Esophagus squamous epithelium (tissue), 5 donors: ENCODE data around the gene LYSET. TPM values are rescaled to one million over a fixed set of nuclear protein-coding genes. Genes with fewer than 3 reads are reported as not detected.
"Not testable (repeated sequence)": the region's sequence is repeated elsewhere in the genome, so short reads cannot be mapped to it uniquely, and the experiment has no call there.

Experiments
- DNase-seq: peaks from one replicate; lab custom pipeline; 2025; lab: John Stamatoyannopoulos, UW
- H3K27ac ChIP-seq, 4 donors: fragments of 200-600 bp; sonication (generic); one replicate each; pipeline ENCODE4 v1.5.1; 2016 to 2019; ENCODE audit warnings: mild to moderate bottlenecking in 1 of 4
- H3K27me3 ChIP-seq, 4 donors: fragments of 200-600 bp; sonication (generic); 1 replicate in 3 of 4; 2 replicates in 1 of 4; pipeline versions ENCODE4 v1.5.1 to v1.6.0; 2017 to 2021; ENCODE audit warnings: antibody characterized with exemption in 1 of 4
- H3K36me3 ChIP-seq, 3 donors: fragments of 200-600 bp; sonication (generic); one replicate each; pipeline ENCODE4 v1.5.1; 2016 to 2019
- H3K4me1 ChIP-seq, 3 donors: fragments of 200-600 bp; sonication (generic); one replicate each; pipeline ENCODE4 v1.5.1; 2017 to 2019
- H3K4me3 ChIP-seq, 4 donors: fragments of 200-600 bp; sonication (generic); 1 replicate in 3 of 4; 2 replicates in 1 of 4; pipeline ENCODE4 v1.5.1; 2016 to 2019; ENCODE audit warnings: mild to moderate bottlenecking in 2 of 4, moderate library complexity in 1 of 4
- H3K9me3 ChIP-seq, 3 donors: fragments of 200-600 bp; sonication (generic); one replicate each; pipeline ENCODE4 v1.5.1; 2016 to 2019
- CTCF ChIP-seq, 6 experiments: fragments of 450-650 bp in 4 of 6; fragments of 200-600 bp in 2 of 6; sonication (generic) in 2 of 6; IDR thresholded peaks; one replicate each; pipeline ENCODE4 v1.5.1; 2016 to 2019; ENCODE audit warnings: antibody characterized with exemption in 6 of 6, mild to moderate bottlenecking in 4 of 6, moderate library complexity in 4 of 6
- POLR2A ChIP-seq, 4 donors: fragments of 450-650 bp; IDR thresholded peaks; one replicate each; pipeline ENCODE4 v1.6.1; 2017; ENCODE audit warnings: antibody characterized with exemption in 4 of 4, mild to moderate bottlenecking in 4 of 4, moderate library complexity in 3 of 4
- WGBS, 2 donors: methylation state at CpG; one replicate each; pipeline ENCODE4 v1.1.5; 2018; 5-methylcytosine and 5-hydroxymethylcytosine counted together
- intact Hi-C: fragments of 100-400 bp; cut with DNase I; formaldehyde crosslinking; loops from one replicate; pipeline ENCODE4 v1.15.0; 2022
- total RNA-seq, 4 donors: library from RNA; depleted of rRNA; stranded (reverse); fragments of >200 nt; gene quantifications; one replicate each; pipeline ENCODE4 v1.1.0, GENCODE V29; 2016
- donor health status: DM: yes; HTN: yes; CAD: no.

Gene LYSET
- total RNA-seq, 4 donors from 2014 or later, result 1.4 to 6.5 (median 4.7) TPM

GRCh38 chr14:93163564-93163963, 21.6 kb upstream of the LYSET start:
- Histone ChIP-seq H3K27me3 (no peaks in the 10 kb centered on the region), H3K4me3 (no peak overlapping the region), H3K4me1 (no peaks in the 10 kb centered on the region), H3K9me3 (no peaks in the 10 kb centered on the region), H3K27ac (no peak overlapping the region), H3K36me3 (no peaks in the 10 kb centered on the region)
- no peak for DNase-seq
- TF ChIP-seq POLR2A (IDR thresholded peaks at IDR 0.05), result no peak
- no peak for TF ChIP-seq CTCF (IDR thresholded peaks at IDR 0.05)
- WGBS, 2 donors, result 60 to 64% methylated on average over 5 of the region's 5 CpGs
- intact Hi-C loops, result no loop called here

GRCh38 chr14:93165271-93166265, 19.5 kb upstream of the LYSET start:
- H3K27ac ChIP-seq, H3K27me3 ChIP-seq, DNase-seq, intact Hi-C loops, H3K4me1 ChIP-seq, H3K36me3 ChIP-seq, H3K9me3 ChIP-seq, H3K4me3 ChIP-seq: not testable (repeated sequence)
- 84 to 90% methylated on average over 18 to 23 of the region's 26 CpGs for WGBS, 2 donors

GRCh38 chr14:93168610-93169009, 16.5 kb upstream of the LYSET start:
- H3K4me3 ChIP-seq, H3K4me1 ChIP-seq, intact Hi-C loops, DNase-seq, H3K9me3 ChIP-seq, H3K27ac ChIP-seq, H3K27me3 ChIP-seq, H3K36me3 ChIP-seq: not testable (repeated sequence)
- WGBS, 2 donors, result 79 to 83% methylated on average over 9 of the region's 9 CpGs

- H3K27ac ChIP-seq, H3K9me3 ChIP-seq, H3K4me1 ChIP-seq, H3K27me3 ChIP-seq, H3K36me3 ChIP-seq, intact Hi-C loops, DNase-seq, H3K4me3 ChIP-seq: not testable (repeated sequence)
- 74% methylated on average over 5 of the region's 6 CpGs; no CpG with 5 or more reads in 1 of the 2 donors for WGBS, 2 donors
Observed at GRCh38 chr14:93169619-93170018, 15.5 kb upstream of the LYSET start.

GRCh38 chr14:93170141-93170540, 15.0 kb upstream of the LYSET start:
- H3K27ac ChIP-seq, H3K36me3 ChIP-seq, DNase-seq, H3K4me3 ChIP-seq, H3K4me1 ChIP-seq, intact Hi-C loops, H3K9me3 ChIP-seq, H3K27me3 ChIP-seq: not testable (repeated sequence)
- 90% methylated on average over 2 of the region's 20 CpGs; no CpG with 5 or more reads in 1 of the 2 donors for WGBS, 2 donors

GRCh38 chr14:93171376-93171775, 13.7 kb upstream of the LYSET start:
- Histone ChIP-seq H3K4me3 (no peak overlapping the region), H3K27me3 (no peaks in the 10 kb centered on the region), H3K36me3 (no peaks in the 10 kb centered on the region), H3K9me3 (no peaks in the 10 kb centered on the region), H3K4me1 (no peaks in the 10 kb centered on the region), H3K27ac (no peak overlapping the region)
- TF ChIP-seq POLR2A (IDR thresholded peaks at IDR 0.05) (no peak), CTCF (IDR thresholded peaks at IDR 0.05) (no peak)
- DNase-seq, result no peak
- 65 to 84% methylated on average over 4 of the region's 4 CpGs for WGBS, 2 donors
- intact Hi-C loops, result no loop called here

- intact Hi-C loops, result no loop called here
- no peak for TF ChIP-seq POLR2A (IDR thresholded peaks at IDR 0.05)
- TF ChIP-seq CTCF (IDR thresholded peaks at IDR 0.05), result no peak
- WGBS, 2 donors, result 30 to 38% methylated on average over 3 to 6 of the region's 10 CpGs
Observed at GRCh38 chr14:93173943-93174395, 11.1 kb upstream of the LYSET start.

GRCh38 chr14:93174731-93175130, 10.4 kb upstream of the LYSET start:
- DNase-seq, intact Hi-C loops: not testable (repeated sequence)
- WGBS, 2 donors, result 66 to 69% methylated on average over 3 to 4 of the region's 5 CpGs

More at GRCh38 chr14:93173943-93174395, 11.1 kb upstream of the LYSET start:
- H3K27ac ChIP-seq, result no peak overlapping the region
- no peaks in the 10 kb centered on the region for H3K27me3 ChIP-seq
- DNase-seq, result no peak
- H3K4me1 ChIP-seq, result no peaks in the 10 kb centered on the region
- H3K9me3 ChIP-seq, result no peaks in the 10 kb centered on the region
- no peaks in the 10 kb centered on the region for H3K36me3 ChIP-seq
- H3K4me3 ChIP-seq, result no peak overlapping the region

More at GRCh38 chr14:93174731-93175130, 10.4 kb upstream of the LYSET start:
- not testable (repeated sequence) for H3K4me1 ChIP-seq, H3K4me3 ChIP-seq, H3K27ac ChIP-seq, H3K9me3 ChIP-seq, H3K36me3 ChIP-seq, H3K27me3 ChIP-seq
